ENCODE measurements around the gene CLDN34.

GRCh38 chrX:10015723-10016518 lies 48.8 kb downstream of the CLDN34 start:
- TF ChIP-seq CTCF (optimal IDR thresholded peaks at IDR 0.05 in 1 of 3, IDR thresholded peaks at IDR 0.05 in 1 of 3, conservative IDR thresholded peaks at IDR 0.05 in 1 of 3; ENCODE audit: extremely low read depth in 1 of 3, insufficient read depth in 2 of 3, low read length in 3 of 3), result peak in 1 of 3 experiments; percentile 12
- TF ChIP-seq EZH2 (IDR thresholded peaks at IDR 0.05; ENCODE audit: low read length), result no peak

Measured in keratinocyte (primary cell).